Adipose tissue (tissue), 3 donors: ENCODE measurements around the gene TAPBP. TPM values are rescaled to one million over a fixed set of nuclear protein-coding genes. Genes with fewer than 3 reads are reported as not detected.

Source experiments
- H3K27ac ChIP-seq: one replicate; pipeline ENCODE4 v1.5.1; 2013; ENCODE audit warnings: low read depth, low read length
- WGBS, 3 donors: extraction: QIAGEN DNeasy Blood & Tissue Kit; methylation state at CpG; one replicate each; pipeline ENCODE4 v1.1.7; 2013; 5-methylcytosine and 5-hydroxymethylcytosine counted together
- polyA plus RNA-seq, 3 donors: library from polyadenylated mRNA; stranded (reverse); fragments of 200-250 nt; gene quantifications; one replicate each; pipeline ENCODE4 v1.2.3, GENCODE V29; 2013
- donor health status: healthy with polysubstance abuse.
- donor health status: Bipolar disorder and iron deficiency.
- donor health status: healthy.

TAPBP gene
- polyA plus RNA-seq, 3 donors, result 14.2 to 29.9 (median 26.3) TPM

DNA sequence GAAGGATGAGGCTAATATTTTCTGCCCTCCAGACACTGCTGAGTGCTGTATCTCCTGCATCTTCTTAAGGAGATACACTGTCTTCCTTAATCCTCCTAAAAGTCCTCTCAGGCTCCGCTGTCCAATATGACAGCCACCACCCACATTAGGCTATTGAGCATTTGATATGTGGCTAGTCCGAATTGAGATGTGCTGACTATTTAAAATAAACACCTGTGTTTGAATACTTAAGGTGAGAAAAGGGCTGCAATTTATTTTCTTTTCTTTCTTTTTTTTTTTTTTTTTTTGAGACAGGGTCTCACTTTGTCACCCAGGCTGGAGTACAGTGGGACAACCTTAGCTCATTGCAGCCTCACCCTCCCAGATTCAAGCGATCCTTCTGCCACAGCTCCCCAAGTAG, 12.0 kb downstream of the TAPBP start:
- WGBS, 3 donors, result 84 to 92% (median 92%) methylated on average over 3 of the region's 3 CpGs
- H3K27ac ChIP-seq, result no peak overlapping the region

DNA sequence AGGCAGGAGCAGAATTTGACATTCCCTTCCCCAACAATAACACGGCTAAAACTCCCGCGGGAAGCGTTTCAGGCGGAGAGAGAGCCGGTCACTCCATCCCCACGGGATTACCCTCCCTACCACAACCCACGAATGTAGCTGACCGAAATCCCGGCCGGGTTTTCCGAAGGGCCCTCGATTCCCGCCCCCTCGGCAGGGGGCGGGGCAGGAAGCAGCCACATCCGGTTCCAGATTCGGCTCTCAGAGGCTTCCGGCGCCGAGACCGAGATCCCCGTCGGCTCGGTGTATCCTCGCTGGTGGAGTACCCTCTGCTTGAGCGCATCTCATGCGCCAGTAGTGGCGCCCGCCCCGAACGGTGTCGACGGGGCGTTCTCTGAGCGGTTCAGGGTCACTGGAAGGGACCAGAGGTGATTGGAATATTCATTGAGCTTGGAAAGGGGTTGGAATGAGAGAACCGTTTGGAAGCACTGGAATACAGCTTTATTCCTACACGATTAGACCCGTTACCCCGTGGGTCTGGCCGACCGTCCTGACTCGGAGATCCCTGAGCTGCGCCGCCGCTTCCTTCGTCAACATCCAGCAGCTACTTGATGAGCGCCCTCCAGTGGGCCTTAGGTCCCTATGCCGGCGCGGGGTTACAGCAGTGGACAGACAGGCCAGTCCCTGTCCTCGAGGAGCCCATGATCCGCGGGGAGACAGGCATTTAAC, 14.5 kb downstream of the TAPBP start:
- 0% methylated on average over 54 of the region's 54 CpGs for WGBS, 3 donors
- H3K27ac ChIP-seq, result peak overlapping the region; percentile 92

DNA sequence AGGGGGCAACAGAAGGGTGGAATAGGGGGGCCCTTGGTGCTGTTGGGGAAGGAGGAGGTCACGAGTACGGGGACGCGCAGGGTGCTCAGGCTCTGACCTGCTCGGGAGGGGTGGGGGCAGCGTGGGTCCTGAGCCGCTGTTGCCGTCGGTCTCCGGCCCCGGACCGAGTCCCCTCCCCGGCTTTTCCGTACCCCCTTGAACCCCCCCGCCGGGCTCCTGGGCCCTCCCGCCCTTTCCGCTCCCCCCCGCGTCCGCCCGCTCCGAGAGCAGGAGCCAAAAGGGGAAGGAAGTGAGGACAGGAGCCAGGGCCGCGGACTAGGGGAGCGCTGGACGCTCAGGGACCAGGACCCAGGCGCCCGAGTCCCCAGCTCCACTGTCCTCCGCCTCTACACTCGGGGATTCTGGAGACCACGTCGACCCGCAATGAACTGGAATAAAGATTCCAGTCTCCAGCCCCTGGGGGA, 15.1 kb downstream of the TAPBP start, which contains the start of gene RGL2:
Gene RGL2 (minus strand): TSS at position 170 of the 464 bp plus-strand sequence. CDS start 332 bp downstream, outside the sequence.
- WGBS, 3 donors, result 0% methylated on average over 29 to 34 of the region's 34 CpGs
- peak within 1 kb of the TSS; percentile 92 for H3K27ac ChIP-seq

DNA sequence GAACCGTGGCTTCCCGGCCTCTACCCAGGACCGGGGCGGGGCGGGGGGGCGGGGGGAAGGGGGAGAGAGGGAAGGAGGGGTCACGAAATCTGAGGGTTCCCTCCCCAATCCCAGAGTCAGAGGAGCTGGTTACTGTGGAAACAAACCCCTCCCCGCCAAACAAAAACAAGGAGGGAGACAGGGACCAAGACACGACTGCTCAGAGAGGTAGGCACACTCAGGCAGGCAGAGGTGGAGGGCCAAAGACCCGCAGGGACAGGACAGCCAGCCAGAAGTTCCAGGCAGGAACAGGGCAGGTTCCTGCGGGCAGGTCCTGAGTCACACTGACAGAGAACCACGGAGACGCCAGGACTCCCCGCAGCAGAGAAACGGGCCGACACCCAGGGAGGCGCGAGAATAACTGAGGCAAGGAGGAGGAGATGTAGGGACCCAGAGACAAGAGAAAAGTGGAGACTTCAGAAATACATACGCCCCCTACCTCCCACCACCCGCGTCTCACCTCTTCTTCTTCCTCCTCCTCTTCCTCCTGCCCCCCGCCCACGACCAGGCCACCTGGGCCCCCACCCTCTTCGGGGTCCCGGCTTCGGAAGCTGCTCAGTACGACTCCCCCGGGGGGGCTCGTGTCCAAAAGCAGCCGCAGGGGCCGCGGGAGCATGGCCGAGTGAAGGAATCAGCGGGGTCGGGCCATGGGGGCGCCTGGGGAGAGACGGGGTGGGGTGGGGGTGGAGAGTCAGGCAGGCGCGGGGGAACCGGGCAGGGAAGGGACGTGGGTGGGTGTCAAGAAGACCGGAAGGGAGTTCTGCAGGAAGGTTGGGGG, 15.7 kb downstream of the TAPBP start:
- H3K27ac ChIP-seq, result peak overlapping the region; percentile 92
- 0 to 1% (median 1%) methylated on average over 37 to 42 of the region's 42 CpGs for WGBS, 3 donors

DNA sequence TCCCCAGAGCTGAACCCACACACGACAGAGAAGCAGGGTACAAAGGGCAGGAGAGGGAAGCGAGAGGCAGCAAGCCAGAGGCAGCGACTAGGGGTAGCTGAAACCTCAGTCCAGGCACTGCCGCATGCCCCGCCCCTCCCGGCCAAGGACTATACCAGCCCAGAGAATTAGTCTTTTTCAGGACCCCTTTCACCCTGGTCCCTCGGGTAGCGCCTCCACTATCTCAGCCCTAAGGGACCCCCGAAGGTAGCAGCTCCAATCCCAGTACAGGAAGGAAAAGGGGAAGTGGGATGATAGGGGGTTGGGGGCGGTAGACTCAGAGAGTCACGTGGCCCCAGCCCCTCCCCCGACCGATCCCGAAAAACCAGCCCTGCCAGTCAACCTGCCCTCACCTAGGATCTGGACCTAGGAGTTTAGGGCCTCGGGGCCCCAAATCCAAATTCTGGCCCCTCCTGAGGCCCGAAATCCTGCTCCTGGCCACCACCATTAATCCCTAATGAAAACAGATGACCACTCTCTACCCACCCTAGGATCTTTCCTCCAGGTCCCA, 16.4 kb downstream of the TAPBP start:
- H3K27ac ChIP-seq, result no peak overlapping the region
- WGBS, 3 donors, result 6 to 15% (median 11%) methylated on average over 15 to 16 of the region's 16 CpGs

DNA sequence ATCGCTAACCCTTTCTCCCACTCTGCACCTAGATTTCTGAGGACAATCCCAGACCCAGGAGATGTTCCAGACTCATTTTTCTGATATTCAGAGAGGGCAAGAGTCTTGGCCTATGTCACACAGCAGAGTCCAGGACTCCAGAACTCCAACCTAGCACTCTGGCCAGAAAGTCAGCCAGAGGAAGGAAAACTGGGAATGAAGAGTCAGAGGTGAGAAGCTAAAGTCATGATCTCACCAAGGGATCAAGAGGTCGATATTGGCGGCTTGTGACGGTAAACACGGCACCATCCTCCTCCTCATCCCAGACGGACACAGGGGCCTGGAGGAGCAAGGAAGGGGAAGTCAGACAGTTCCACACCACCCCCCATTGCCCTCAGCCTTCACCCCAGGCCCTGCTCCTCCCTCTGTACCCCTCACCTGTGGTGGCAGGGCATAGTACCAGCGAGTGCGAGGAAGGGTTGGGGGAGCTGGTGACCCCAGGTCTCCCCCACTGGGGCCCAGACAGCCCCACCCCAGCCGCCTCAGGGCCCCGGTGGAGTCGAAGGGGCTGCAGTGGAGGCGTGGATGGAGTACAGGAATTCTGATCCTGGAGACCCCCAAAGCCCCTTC, 17.0 kb downstream of the TAPBP start:
- WGBS, 3 donors, result 65 to 72% (median 68%) methylated on average over 12 of the region's 12 CpGs
- H3K27ac ChIP-seq, result no peak overlapping the region

DNA sequence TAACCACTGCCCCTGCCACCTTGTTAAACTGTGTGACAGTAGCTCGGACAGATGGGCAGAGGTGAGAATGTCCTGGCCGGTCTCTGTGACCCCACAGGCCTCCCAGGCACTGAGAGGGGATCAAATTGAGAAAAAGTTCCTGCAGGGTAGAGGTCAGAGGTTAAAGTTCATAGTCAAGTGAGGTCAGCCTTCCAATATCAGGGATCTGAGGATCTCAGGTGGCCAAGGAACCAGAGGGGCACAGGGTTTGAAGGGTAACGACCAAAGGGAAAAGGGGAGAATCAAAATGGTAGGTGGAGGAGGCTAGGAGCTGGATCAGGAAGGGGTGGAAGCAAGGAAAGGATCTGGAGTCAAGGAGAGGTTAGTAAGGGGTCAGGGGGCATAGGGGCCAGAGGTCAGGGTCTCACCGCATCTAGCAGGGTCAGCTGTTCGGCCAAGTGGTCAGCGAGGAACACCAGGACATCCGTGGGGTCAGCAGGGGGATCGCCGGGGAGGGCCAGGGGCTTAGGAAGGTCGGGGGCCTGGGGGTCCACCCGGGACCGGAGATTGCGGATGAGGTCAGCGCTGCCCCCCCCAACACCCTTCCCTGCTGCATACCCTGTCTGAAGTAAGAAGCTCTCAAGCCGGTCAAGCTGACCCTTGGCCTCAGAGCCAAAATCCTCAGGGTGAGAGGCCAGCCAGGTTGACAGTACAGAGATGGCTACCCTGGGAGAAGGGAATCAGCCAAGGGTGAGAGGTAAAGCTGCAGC, 18.1 kb downstream of the TAPBP start:
- H3K27ac ChIP-seq, result no peak overlapping the region
- WGBS, 3 donors, result 86 to 90% (median 86%) methylated on average over 12 to 15 of the region's 15 CpGs

DNA sequence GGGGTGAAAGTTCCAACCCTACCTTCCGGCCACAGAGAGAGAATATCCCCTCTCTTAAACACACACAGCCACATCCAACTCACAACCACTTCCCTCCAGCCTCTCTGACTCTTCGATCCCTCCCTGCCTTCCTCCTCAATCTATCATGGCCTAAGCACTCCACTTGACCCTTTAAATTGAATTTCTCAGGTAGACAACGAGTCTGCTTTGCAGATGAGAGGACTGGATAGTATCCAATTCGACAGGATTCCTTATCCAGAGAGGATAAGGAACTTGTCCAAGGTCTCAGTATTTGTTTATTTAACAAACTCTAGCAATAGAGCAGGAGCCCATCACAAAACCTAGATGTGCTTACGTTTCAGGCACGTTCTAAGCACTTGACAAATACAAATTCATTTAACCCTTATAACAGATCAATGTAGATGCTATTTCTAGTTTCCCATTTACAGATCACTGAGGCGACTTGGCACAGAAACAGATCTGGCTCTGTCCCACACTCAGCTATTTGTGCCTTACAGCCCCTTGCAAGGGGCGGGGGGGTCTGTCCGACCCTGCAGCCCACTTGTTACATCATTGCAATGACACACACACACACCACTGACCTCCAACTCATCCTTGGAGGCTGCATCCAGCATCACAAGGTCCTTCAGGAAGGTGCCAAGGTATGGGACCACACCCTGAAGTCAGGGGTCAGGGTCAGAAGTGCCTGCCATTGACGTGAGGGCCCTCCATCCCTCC, 19.6 kb downstream of the TAPBP start:
- 54 to 71% (median 68%) methylated on average over 10 of the region's 10 CpGs for WGBS, 3 donors

DNA sequence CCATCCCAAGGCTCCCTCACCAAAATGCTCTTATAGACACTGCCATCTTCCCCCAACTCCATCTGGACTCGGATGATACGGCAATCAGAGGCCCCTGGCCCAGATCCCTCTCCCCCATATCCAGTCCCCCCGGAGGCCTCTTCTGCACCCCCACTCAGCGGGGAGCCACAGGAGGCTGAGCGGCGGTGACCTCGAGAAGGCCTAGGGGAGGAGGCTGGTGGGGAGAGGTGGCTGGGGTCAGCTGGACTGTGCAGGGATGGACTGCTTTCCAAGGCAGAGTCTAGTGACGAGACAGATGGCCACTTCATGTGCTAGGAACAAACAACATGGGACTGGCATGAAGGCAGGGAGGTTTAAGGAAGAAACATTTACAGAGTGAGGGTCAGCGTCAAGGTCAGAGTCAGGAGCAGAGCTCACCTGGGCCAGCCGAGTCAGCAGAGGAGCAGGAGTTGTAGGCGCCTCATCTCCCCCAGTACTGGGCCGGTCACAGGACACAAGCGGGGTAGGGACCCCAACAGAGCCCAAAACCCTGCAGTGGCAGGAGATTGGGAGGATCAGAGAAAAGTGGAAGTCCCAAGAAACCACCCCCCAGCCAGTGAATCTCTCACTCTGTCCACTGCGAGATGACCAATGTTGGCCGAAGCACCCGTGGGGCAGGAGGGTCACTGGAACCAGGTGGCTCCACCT, 20.7 kb downstream of the TAPBP start:
- WGBS, 3 donors, result 83 to 87% (median 83%) methylated on average over 16 of the region's 16 CpGs
- no peak overlapping the region for H3K27ac ChIP-seq

More for the DNA sequence above, 19.6 kb downstream of the TAPBP start:
- H3K27ac ChIP-seq, result no peak overlapping the region

DNA sequence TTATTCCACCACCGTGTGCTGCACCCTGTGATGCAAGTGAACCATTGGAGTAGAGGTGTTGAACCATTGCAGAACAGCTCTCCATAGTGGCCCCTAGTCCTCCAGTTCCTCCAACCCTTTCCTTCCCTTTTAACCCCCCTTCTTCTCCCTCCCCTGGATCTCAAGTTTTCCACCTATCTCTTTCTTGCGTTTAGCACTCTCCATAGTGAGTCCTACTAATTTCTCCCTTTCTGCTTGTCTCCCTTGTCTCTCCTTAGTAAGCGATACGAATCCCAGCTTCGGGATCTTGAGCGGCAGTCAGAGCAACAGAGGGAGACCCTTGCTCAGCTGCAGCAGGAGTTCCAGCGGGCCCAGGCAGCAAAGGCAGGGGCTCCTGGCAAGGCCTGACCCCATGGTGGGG, 23.4 kb downstream of the TAPBP start:
- 65 to 71% (median 71%) methylated on average over 7 of the region's 7 CpGs for WGBS, 3 donors
- H3K27ac ChIP-seq, result no peak overlapping the region

DNA sequence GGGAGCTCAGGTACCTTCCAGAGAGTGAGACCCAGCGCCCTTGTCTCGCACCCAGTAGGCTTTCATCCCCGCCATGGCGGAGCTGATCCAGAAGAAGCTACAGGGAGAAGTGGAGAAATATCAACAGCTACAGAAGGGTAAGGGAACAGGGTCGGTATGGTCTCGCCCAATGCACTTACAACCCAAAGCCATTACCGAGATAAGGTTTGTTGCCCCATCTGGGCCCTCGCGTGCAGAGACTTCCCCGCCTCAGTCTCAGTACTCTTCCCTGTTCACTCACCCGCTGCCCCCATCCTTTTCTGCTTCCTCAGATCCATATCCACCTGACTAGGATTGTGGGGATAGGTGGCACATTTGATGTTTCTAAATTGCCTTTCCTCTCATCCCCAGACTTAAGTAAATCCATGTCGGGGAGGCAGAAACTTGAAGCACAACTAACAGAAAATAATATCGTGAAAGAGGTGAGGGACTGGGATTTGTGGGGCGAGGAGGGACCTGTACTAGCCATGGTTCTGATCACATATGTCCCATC, 24.0 kb downstream of the TAPBP start:
- no peak overlapping the region for H3K27ac ChIP-seq
- 2 to 5% (median 4%) methylated on average over 14 of the region's 14 CpGs for WGBS, 3 donors

DNA sequence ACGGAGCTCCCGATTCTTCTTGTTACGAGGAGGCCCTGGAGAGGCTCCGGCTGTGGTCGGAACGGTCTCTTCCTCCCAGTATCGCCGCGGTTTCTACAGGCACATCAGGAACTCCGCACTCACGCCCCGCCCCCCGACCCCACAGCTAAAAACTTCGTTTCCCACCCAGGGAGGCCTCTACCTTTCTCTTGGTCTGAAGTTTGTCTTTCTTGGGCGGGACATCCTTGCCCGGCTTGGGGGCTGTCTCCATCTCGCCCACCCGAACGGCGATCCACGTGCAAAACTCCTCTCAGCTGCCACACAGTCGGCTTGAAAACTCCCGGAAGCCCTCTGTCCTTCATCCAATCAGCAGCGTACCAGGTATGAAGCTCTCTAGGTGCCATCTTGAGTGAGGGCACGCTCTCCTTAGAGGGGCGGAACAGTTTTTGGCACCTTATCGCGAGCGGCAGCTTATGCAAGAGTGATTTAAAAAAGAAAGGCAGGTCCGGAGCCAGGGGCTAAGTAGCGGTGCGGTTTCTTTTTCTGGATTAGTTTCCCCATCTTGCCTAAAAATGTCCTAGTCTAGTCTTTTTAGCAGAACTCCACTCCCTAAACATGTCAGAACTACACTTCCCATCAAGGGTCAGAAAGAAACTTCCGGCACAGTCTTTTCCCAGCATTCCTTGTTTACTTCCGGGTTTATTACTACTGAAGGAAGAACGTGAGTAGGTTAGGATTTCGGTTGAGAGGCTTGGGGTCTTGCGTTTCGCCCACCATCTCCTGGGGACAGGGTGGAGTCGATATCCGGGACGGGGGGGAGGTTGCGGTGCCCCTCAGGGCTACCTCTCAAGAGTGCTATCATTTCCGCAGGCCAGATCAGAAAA, 24.7 kb downstream of the TAPBP start, which contains the start of the genes PFDN6 and WDR46:
Gene PFDN6 (plus strand): TSS at position 681 of the 863 bp plus-strand sequence. CDS start 256 bp downstream, outside the sequence.
Gene WDR46 (minus strand): TSS at position 319 of the 863 bp plus-strand sequence. CDS start 69 bp downstream, at position 250.
- 0 to 1% (median 0%) methylated on average over 43 of the region's 43 CpGs for WGBS, 3 donors

DNA sequence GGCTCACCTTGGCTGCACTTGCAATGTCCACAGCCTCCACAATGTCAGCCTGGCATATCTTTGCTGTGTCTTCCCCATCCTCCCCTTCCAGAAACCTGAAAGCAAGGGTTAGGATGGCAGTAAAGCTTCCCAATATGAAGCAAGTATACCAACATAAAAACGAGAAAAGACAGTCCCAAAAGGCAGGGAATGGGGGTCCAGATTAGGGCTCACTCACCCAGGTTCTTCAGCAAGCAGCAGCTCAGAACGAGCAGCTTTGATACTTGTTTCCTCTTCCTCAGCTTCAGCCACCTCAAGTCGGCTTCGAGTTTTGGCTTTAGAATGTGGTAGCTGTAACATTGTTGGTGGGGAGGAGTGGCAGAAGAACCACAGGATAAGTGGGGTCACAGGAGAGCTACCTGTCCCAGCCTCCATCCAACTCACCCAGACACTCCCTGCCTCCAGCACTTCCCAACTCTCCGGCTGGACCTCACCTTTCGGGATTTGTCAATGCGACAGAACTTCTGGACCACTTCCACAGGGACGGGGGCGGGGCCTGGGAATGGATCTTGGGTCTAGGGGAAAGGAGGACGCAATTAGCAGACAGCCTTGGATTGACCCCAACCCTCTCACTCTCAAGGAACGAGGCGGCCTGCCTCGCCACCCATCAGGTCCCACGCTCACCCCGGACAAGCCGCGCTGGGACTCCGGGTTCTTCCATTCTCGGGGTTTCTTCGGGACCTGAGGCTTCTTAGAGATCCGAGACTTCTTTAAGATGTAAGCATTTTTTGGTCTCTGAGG, 25.5 kb downstream of the TAPBP start:
- H3K27ac ChIP-seq, result no peak overlapping the region
- 7 to 11% (median 10%) methylated on average over 21 of the region's 21 CpGs for WGBS, 3 donors

More for the DNA sequence above, 24.7 kb downstream of the TAPBP start, which contains the start of the genes PFDN6 and WDR46:
- H3K27ac ChIP-seq, result no peak within 1 kb of the TSS

DNA sequence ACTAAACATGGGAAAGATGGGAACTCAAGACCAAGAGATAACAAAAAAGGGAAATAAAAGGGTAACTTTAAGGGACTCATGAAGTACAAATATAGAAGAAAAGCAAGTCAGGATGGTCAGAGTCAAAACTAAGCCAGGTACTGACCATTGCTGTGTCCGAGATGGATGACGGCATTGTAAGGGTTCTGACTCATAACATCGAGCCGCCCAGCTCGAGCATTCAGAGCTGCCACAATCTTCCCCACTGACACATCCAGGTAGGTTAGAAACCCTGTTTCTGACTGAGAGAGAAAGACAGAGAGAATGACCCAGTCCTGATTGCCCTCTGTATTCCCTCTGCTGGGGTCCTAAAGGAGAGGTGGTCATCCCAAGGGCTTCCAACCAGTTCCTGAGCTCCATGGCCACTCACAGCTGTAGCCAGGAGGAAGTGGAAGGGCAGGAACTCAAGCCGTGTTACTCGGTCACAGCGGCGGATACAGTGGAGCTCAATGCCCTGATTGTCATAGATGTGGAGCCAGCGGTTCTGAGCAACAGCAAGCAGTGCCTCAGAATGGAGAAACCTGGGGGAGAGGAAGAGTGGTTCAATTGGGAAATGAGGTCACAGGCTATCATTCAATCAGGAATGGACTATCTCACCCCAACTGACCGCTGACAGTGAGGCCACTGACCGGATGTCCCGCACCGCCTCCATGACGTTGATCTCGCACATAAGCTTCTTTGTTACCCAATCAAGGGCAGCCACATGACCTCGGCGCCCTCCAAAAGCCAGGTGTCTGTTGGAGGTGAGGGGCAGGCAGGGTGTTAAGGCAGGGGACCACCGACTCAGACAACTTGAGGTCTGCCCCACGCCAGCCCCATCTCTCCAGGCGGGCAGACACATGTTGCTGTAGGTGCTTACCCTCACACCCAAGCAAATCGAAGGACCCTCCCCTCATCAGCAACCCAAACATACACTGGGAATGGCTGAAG, 26.6 kb downstream of the TAPBP start:
- H3K27ac ChIP-seq, result no peak overlapping the region
- 89 to 93% (median 91%) methylated on average over 22 of the region's 22 CpGs for WGBS, 3 donors
